HCEC 1CT (cell line): Measurements from ENCODE around the gene COQ4.
"Not testable (repeated sequence)": the region's sequence is repeated elsewhere in the genome, so short reads cannot be mapped to it uniquely, and the experiment has no call there.

Experiments
- DNase-seq: peaks from one replicate; pipeline ENCODE4 v3.0.0-alpha.2; 2017

COQ4 gene

DNA sequence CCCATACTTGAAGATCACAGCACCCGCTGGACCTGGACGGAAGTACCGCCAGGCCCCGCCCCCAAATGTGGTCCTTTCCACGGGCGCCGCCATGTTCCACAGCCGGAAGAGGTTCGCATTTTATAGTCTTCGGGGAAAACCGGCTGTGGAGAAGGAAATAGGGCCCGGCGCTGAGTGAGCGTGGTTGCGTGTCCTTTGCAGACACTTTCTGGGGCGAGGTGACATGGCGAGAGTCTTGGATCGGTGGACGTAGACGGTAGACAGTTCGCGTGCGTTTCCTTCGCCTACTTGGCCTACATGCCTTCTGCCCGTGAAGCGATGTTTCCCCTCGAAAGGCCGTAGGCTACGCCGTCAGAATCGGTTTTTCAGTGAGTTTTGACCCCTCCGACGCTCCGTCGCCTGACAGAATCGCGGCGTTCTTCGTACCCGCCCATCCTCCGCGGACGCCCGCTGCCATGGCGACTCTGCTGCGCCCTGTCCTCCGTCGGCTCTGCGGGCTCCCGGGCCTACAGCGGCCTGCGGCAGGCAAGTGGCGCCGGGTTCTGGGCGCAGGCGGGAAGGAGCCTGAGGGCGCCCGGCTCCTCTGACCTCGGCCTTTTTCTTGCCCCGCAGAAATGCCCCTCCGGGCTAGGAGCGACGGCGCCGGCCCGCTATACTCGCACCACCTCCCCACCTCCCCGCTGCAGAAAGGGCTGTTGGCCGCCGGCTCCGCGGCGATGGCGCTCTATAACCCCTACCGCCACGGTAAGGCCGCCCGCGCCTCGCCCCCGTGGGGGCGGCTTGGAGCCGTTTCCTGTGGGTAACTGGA, at the start of gene COQ4, which contains the start of gene TRUB2:
COQ4 (plus strand) TSS at position 436 of the 808 bp plus-strand sequence; CDS start at position 456, 20 bp downstream.
TRUB2 (minus strand) TSS at position 44 of the 808 bp plus-strand sequence; CDS start at position 5, 39 bp downstream.
- DNase-seq = peak; percentile 93

GRCh38 chr9:128274245-128274644, 48.4 kb upstream of the COQ4 start:
- DNase-seq = no peak

DNA sequence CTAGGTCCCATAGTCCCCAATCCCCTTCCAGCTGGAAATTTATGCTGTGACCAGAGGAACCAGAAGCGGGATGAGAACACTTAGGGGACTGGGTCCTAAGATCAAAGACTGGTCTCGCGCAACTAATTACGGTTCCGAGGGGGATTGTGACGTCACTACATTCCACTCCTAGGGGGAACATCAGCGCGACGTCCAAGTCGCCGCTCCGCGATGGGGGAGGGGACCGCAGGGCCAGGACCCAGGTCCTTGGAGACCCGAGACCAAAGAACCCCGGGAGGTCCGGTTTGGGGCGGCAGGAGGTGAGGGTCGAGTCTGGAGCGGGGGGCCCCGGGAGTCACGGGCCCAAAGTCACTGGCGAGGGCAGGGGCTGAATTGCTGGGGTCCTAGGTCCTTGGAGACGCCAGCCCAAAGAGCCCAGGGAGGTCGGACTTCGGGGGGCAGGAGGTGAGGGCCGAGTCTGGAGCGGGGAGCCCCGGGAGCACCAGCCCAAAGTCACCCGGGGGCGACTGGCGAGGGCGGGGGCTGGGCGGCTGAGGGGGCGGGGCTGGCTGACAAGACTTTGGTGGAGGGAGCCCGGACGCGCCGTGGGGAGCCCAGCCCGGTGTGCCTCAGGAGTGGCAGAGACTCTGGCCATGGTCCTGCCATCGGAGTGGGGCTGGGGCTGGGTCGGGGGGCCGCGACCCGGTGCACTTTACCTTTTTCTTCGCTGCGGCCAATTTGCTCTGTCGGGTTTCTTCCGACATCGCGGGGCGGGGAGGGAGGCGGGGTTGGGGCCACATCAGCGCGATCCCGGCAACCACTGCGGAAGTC, 47.2 kb upstream of the COQ4 start, which contains the start of gene GOLGA2:
GOLGA2 (minus strand) TSS at position 810 of the 810 bp plus-strand sequence; CDS start at position 779, 31 bp downstream.
- DNase-seq = peak; percentile 34

DNA sequence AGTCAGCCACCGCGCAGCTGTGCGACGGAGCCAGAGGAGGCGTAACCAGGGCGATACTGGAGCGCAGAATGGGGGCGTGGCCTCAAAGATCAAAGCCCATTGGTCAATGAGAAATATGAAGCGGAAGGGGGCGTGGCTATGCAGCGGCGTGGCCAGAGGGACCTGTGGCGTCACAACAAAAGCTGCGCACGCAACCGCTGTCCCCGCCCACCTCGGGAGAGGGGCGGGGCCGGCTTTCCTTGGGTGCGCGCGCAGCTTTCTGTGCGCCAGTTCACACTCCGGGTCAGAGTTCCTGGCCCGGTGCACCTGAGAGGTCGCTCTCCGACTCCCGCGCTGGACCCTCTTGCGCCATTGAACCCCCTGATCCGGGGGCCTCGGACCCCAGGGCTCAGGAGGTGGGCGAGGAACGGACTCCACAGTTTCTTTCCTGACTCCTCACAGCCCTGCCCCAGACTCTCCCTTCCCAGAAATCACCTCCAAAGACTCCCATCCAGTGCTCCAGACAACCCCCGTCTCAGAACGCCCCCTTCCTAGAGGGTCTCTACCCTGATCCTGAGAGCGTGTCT, 46.5 kb upstream of the COQ4 start, which contains the start of gene SWI5:
SWI5 (plus strand) TSS at position 269 of the 566 bp plus-strand sequence.
- DNase-seq = peak; percentile 99

GRCh38 chr9:128276574-128277270, 45.9 kb upstream of the COQ4 start:
- no peak for DNase-seq

GRCh38 chr9:128279088-128280073, 43.3 kb upstream of the COQ4 start:
- not testable (repeated sequence) for DNase-seq

DNA sequence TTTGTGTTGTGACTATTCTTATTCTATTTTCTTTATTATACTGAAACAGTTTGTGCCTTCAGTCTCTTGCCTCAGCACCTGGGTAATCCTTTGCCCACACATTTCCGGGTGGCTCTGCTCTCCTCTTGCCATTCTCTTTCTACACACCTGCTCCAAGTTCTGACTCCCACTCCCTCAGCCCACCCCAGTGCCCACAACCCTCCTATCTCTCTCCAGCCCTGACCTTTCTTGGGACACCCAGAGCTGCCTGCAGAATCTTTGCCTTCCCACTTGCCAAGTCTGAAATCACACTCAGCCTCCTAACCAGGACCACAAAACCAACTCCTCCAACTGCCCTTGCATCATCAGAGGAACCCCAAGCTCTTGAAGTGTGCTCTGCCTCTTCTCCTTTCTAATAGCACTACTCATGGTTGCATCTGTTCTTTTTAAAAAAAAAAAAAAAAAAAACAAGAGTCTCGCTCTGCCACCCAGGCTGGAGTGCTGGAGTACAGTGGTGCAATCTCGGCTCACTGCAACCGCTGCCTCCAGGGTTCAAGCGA, 42.5 kb upstream of the COQ4 start:
- no peak for DNase-seq

- no peak for DNase-seq
Observed at GRCh38 chr9:128282500-128282899, 40.1 kb upstream of the COQ4 start.

DNA sequence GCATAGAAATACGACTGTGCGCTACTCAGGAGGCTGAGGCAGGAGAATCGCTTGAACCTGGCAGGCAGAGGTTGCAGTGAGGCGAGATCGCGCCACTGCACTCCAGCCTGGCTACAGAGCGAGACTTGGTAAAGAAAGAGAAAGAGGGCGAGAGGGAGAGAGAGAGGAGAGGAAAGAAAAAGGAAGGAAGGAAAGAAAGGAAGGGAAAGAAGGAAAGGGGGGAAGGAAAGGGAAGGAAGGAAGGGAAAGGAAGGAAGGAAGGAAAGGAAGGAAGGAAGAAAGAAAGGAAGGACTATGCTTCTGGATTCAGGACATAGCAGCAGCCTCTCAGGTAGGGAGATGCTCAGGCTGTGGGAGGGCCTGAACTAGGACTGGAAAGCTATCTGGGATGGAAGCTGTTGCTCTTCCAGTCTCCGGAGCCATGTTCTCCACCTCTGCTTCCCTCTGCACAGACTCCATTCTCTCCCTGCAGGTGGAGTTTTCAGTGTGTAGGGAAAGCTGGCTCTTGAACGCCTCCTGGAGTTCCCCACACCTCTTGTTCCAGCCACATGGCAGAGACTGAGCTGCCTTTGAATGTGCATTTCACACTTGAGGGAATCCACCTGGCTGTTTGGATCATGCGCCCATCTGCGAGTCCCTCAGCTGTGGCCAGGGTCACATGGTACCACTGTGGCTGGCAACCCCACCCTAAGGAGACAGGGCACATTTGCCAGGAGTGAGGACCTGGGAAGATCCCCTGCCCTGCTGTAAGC, 37.4 kb upstream of the COQ4 start:
- no peak for DNase-seq

- no peak for DNase-seq
Observed at GRCh38 chr9:128286440-128286839, 36.2 kb upstream of the COQ4 start.

GRCh38 chr9:128288273-128289004, 34.2 kb upstream of the COQ4 start:
- no peak for DNase-seq

- DNase-seq = no peak
Observed at GRCh38 chr9:128292009-128292408, 30.6 kb upstream of the COQ4 start.

DNA sequence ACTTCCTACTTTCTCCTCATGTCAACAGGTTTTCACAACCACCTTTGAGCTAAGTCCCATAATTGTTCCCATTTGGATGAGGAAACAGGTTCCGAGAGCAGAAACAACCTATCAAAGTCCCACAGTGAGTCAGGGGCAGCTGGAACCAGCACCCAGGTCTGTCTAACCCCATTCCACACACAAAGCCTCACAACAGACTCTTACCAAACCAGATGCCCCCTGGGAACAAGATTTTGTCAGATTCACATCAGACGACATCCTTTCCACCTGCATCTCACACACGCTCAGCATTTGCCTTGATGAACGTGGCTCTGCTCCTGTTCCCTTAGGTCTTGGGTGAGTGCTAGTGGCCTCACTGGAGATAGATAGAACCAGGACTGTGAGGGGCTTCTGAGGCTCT, 29.5 kb upstream of the COQ4 start:
- no peak for DNase-seq

GRCh38 chr9:128294142-128294541, 28.5 kb upstream of the COQ4 start:
- no peak for DNase-seq

- DNase-seq = no peak
Observed at GRCh38 chr9:128296340-128297220, 26.1 kb upstream of the COQ4 start.

DNA sequence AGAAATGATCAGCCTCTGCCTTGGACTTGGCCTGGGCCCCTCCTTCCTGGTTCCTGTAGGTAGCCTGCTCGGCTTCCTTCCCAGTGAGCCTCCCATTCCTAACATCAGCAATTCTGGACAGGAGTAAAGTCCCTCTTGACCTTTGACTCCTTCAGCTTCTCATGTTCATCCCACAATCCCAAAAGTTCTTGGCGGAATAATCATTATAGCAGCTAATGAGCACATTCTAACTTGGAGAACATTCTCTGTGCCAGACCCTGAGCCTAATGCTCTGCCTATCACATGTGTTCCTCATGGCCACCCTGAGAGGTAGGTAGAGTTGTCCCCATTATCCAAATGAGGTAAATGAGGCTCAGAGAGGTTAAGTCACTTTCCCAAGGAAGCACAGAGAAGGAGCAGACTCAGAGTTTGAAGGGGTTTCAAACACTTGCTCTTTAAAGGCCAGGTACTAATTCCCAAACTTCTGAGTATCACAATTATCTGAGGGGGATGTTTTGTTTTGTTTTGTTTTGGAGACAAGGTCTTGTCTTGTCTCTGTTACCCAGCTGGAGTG, 25.3 kb upstream of the COQ4 start:
- DNase-seq = no peak

- no peak for DNase-seq
Observed at GRCh38 chr9:128298535-128299482, 23.8 kb upstream of the COQ4 start.
